Activated CD8-positive, alpha-beta memory T cell treated with anti-CD3 and anti-CD28 coated beads for 48 hours (primary cell): ENCODE data around the gene SSTR5.
"Not testable (repeated sequence)": the region's sequence is repeated elsewhere in the genome, so short reads cannot be mapped to it uniquely, and the experiment has no call there.

ENCODE experiments used
- DNase-seq, 3 experiments: peaks; one replicate each; pipeline ENCODE4 v3.0.0-alpha.2; 2020; ENCODE audit warnings: low read depth in 2 of 3, low spot score in 2 of 3

The SSTR5 gene

DNA sequence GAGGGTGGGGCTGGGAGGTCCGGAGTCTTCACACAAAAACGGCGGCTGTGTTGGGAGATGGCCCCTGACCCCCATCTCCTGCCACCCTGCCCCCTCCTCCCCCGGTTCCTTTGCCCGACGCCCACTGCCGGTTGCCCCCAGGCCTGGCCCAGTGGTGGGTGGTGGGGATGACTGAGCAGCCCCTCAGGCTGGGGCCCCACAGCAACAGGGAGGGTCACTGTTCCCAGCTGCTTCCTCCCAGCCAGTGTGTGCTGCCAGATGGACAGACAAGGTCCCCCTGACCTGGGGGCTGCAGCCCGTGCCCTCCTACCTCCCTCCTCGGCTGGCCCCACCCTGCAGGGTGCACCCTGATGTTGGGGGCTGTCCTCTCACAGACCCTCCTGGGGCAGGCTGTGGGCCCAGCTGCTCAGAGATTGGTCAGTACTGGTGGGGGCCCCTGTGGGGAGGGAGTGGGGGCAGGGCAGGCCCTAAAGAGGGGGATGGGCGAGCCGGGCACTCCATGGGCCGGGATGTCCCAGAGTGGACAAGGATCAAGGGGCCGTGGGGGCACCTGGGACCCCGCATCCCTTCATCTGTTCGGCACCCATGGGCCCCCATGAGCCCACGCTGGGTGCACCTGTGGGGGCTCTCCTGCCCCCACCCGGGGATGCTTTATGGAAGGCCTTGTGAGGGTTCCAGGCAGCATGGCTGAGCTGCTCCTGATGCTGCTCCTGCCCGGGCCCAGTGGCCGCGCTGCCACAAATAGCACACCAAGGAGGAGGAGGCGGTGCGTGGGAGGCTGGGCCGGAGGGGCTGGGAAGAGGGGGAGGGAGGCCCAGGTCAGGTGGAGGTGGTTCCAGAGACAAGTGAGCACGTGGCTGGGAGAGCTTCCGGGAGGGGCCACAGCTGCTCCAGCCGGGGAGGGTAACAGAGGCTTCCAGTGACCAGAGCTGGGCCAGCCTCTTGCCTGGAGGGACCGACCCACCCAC, 18.4 kb downstream of the SSTR5 start:
- DNase-seq: no peak

DNA sequence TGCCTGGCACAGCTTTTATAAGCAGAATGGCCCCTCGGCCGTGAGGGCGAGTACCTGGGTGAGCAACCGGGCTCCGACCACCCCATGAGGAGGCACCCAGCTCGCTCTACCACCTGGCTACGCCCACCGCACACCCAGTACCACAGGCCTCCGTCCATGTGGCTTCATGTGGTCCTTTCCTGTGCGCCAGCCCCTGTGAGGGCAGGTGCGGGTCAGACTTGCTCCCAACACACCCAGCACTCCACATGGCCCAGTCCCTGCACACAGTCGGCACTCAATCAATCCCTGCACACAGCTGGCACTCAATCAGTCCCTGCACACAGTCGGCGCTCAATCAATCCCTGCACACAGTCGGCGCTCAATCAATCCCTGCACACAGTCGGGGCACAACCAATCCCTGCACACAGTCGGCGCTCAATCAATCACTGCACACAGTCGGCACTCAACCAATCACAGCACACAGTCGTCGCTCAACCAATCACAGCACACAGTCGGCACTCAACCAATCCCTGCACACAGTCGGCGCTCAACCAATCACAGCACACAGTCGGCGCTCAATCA, 19.5 kb downstream of the SSTR5 start:
- no peak for DNase-seq

DNA sequence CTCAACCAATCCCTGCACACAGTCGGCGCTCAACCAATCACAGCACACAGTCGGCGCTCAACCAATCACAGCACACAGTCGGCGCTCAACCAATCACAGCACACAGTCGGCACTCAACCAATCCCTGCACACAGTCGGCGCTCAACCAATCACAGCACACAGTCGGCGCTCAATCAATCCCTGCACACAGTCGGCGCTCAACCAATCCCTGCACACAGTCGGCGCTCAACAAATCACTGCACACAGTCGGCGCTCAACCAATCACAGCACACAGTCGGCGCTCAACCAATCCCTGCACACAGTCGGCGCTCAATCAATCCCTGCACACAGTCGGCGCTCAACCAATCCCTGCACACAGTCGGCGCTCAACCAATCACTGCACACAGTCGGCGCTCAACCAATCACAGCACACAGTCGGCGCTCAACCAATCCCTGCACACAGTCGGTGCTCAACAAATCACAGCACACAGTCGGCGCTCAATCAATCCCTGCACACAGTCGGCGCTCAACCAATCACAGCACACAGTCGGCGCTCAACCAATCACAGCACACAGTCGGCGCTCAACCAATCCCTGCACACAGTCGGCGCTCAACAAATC, 20.2 kb downstream of the SSTR5 start:
- DNase-seq: not testable (repeated sequence)

DNA sequence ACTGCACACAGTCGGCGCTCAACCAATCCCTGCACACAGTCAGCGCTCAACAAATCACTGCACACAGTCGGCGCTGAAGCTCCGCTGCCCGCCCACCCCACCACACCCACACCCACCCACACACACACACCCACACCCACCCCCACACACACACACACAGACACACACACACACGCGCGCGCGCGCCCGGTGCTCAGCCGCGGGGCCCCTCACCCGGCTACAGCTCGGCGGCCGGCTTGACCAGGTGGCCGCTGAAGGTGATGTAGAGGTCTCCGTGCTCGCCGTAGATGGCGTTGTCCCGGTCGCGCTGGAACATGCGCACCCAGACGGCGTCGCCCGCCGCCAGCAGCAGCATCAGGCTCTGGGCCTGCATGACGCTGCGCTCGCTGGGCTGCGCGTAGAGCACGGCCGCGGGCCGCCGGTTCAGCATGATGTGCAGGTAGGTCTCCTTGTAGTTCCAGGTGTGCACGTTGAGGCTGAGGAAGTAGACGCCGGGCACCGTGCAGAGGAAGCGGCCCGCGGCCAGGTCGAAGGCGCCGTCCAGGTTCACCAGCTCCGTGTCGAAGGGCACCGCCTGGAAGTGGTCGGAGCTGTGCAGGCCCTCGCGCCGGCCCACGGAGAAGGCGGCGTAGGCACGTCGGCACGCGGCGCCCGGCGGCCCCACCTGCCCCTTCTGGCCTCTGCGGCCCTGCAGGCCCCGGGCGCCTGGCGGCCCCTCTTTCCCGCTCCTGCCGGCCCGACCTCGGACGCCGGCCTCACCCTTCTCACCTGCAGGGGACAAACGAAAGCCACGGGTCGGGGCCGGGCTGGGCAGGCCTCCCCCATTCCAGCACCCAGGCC, 21.0 kb downstream of the SSTR5 start:
- DNase-seq: no peak

DNA sequence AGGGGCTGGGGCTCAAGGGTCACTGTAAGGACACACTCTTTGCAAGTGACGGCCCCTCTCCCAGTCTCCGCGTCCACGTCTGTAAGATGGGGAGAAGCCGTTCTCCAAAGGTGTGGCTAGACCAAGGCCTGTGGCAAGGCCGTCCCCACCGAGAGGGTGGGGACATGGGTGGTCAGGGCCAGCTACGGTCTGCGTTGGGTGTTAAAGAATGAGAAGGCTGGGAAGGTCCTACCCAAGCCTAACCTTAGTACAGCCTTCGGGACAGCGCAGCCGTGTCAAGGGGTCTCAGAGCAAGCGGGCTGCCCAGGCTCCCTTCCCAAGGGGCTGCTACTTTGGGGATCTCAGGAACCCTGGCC, 21.6 kb downstream of the SSTR5 start:
- DNase-seq: no peak

DNA sequence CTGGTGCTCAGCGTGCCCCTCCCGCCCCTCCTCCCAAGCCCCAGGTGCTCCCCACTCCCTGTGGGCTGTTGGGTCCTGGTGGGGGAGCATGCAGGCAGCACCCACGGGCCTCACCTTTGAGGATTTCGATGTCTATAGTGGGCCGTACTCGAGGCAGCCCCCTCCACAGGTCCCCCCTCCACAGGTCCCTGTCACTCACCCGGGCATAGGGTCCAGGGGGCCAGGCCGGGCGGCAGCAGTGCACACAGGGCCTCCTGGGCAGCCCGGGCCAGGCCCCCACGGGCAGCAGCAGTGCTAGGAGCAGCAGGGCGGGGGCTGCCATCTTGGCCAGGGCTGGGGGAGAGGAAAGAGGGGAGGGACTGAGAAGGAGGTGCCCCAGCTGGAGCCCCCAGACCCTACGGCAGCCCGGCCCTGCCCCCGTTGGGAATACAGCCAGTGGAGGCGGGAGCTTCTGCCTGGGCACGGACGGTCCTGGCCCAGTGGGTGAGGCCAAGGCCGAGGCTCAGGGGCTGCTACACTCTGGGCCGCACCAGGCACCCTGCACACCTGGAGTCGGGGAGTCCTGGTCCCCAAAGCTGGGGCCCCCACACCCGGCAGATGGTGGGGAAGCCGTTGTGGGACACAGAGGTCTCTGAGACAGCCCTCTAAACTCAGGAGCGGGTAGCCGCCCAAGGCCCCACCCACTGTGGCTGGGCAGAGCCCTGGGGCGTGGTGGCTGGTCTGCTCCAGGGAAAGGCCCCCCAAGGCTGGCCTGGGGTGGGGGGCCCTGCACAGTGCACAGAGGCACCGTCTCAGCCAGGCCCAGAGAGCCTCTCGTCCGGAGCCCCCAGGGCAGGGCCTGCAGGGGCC, 22.3 kb downstream of the SSTR5 start:
- no peak for DNase-seq

DNA sequence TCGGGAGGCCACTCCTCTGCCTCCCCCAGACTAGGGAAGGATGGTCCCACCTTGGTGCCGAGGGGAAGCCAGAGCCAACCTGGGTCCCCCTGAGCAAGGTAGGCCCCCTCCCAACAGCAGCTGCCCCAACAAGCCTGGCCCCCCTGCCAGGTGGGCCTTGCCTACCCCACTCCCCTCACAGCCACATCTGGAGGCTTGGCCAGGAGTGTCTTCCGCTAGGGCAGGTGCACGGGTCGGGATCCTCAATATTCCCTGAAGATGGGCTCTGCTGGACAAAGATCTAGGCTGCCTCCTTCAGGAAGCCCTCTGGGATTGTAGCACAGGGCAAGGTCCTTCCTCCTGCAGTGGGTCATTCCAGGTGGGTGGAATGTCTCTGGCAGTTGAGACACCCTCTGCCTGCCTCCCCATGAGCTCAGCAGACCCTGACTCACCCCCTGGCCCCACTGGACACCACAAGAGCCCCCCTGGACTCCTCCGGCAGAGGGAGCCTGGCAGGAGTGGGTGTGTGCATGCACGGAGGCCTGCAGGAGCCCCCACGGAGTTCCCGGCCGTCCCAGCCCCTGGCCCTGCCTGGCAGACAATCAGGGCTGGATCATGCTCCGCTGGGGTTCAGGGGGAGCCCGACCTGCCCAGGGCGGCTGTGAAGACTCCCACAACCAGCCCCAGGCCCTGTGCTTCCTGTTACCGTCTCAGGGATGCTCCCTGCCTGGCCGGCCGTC, 23.1 kb downstream of the SSTR5 start:
- DNase-seq: no peak

DNA sequence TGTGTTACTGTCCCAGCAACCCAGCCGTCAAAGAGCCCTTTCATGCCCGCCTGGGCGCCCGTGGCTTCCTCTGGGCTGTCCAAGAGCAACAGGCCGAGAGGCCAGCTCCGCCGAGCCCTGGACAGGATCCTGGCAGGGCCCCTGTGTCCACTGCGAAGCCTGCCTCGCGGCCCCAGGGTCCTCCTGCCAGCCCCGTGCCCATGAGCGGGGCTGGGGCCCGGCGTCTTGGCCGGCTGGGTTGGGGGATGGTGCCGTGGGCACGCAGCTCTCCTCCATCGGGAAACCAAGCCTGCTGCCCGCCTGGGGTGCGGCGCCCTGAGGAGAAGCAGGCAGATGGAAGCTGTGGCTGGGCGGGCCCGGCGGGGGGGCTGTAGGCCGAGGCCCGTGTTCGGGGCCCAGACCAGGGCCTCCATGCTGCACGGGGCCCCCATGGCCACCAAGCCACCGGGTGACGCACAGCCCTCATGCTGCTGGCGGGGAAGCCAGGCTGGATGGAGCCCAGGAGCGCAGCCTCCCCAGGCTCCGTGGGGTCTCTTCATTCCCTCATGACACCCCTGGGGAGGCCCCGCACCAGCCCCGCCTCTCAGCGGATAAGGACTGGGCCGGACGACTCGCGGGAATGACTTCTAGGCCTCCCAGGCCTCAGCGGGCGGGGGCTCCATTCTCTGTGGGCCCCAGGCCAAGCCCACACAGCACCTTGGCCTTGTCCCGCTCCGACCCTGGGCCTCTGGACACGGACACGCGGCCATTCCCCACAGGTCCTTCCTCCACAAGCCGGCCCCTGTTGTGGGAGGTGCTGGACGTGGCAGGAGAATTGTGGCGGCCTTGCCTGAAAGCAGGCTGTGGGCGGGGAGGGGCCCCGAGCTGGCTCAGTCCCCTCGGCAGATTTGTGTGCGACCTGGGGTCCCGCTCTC, 23.9 kb downstream of the SSTR5 start, which contains the start of gene C1QTNF8:
TSS of gene C1QTNF8 (minus strand) at position 76 of the 914 bp plus-strand sequence. CDS start 1,322 bp downstream, outside the sequence.
- DNase-seq: no peak

DNA sequence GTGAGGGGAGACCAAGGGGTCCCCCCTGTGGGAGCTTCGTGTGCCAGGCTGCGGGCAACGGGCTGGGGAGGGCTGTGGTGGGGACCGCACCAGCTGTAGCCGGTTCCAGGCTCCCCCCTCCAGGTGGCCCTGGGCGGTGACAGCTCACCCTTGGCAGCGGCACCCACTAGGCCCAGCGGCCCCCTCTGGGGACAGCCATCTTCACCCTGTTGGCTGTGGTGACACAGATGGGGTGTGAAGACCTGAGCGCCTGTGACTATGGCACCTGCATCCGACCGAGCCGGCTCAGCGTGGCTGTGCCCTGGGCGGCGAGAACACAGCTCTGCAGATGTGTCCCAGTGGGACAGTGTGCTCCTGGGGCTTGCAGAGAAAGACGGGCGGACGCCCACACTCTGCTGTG, 24.6 kb downstream of the SSTR5 start:
- no peak for DNase-seq

DNA sequence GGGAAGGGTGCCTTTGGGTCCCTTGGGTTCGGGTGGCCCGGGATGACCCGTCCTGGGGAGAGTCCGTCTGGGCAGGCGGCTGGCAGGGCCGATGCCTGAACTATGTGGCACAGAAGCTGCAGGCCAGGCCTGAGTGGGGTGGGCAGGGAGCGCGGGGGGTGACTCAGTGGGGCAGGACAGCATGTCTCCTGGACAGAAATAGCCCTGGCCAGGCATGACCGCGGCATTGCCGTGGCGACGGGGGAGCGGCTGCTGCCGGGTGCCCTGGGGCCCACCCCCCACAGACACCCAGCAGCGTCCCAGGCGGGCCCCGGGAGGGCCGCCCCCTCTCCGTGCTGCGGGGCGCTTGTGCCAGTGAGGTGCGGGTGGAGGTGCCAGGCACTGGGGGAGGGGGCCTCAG, 25.3 kb downstream of the SSTR5 start:
- DNase-seq: no peak

DNA sequence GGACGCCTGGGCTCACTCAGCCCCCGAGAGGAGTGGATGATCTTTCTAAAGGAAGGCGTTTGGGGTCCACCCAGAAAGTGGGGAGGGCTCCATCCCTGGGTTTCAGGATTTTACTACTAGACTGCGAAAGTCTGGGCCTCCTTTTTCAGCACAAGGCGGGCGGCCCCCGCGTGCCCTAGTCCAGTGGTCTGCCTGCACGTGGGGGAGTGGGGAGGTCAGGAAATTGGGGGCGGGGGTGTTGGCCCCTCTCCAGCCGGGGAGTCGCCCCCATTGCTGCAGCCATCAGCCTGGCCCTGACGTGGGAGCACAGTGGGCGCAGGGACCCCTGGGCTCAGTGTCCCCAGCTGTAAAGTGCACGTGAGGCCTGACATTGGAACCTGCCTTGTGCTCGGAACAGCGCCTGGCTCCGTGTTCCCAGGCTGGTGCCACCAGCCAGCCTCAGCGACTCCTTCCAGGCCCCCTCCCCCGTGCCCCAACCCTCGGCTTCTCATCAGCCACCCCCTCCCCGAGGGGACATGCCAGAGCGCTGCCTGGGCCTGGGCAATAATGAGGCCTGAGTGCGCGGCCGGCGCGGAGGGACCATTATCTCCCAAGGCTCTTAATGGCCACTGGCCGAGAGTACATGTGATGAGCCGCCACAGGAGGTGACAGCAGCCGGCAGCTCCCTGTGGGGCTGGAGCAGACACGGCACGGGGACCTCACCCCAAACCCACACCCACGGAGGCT, 25.9 kb downstream of the SSTR5 start:
- DNase-seq: no peak

DNA sequence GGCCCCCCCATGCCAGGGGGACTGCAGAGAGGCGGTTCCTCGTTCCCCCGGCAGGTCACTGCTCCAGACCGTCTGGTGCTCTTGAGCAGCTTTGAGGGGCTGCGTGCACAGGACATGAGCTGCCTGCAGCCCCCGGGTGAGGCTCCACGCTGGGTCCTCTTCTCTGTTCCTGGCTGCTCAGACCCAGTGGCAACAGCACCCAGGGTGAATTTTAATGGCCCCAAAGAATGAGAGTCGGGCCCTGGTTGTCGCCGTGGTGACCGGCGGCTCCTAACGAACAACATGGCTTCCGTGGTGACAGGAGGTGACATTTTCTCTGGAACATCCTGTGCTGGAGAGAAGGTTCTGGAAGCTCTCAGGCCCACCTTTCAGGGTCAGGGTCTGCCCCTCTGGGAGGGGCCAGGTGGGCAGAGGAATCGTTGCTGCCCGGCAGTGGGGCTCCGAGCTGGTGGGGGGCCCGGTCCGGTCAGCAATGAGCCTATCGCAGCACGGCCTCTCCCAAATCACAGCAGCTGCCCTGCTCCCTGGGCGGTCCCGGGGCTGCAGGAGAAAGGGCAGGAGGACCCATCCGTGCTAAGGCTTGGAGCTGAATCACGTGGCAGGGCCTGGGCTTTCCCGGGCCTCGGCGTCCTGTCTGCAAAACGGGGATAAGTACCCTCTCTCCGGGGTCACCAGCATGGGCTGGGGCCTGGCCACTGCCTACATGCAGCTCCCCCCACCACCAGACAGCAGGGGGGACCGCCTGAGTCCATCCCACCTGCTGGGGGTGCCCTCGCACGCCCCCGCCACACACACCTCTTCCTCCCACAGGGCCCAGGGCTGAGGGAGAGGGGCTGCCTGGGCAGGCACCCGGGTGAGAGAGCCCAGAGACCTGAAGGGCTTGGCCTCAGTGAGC, 26.9 kb downstream of the SSTR5 start:
- no peak for DNase-seq

DNA sequence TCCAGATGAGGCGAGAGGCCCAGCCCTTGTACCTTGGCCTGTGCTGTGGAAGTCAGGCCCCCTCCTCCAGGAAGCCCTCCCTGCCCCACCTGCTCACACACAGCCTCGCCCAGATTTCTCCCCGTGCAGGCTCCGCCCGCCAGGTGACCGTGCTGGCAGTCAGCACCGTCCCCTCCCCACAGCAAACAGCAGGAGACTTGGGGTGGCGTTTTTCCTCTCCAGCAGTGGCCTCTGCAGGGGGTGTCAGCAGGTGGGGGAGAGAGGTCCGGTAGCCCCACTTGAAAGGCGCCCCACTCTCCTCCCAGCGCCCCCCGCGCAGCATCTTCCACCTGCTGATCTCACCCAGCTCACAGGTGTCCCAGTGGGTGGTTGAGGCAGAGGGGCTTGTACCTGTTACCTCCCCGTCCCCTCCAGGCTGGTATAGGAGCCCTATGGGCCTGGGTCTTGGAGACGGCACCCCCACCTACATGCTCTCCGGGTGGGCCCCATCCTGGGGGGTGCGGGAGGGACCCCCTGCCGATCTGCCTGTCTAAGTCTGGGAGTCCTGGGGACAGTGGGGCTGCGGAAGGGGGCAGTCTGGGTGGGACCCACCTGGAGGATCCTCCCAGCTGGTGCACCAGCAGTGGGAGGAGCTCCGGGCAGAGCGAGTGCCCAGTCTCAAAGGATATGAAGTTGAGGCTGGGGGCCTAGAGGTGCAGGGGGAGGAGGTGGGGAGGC, 27.7 kb downstream of the SSTR5 start:
- no peak for DNase-seq

DNA sequence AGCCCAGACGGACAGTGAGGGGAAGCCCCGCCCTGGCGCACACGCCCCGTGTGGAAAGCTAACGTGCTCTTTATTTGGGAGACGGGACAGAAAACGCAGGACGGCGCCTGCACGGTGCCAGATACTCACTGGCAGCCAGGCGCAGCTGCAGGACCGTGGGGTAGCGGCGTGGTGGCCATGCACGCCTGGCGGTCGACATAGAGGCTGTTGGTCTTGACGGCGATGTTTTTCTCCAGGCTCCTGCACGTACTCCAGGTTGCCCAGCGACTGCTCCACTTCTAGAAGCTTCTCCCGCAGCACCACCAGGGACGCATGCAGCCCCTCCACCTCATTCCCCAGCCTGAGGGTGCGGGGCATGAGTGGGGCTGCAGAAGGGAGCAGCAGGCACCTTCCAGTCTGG, 28.6 kb downstream of the SSTR5 start:
- no peak for DNase-seq

DNA sequence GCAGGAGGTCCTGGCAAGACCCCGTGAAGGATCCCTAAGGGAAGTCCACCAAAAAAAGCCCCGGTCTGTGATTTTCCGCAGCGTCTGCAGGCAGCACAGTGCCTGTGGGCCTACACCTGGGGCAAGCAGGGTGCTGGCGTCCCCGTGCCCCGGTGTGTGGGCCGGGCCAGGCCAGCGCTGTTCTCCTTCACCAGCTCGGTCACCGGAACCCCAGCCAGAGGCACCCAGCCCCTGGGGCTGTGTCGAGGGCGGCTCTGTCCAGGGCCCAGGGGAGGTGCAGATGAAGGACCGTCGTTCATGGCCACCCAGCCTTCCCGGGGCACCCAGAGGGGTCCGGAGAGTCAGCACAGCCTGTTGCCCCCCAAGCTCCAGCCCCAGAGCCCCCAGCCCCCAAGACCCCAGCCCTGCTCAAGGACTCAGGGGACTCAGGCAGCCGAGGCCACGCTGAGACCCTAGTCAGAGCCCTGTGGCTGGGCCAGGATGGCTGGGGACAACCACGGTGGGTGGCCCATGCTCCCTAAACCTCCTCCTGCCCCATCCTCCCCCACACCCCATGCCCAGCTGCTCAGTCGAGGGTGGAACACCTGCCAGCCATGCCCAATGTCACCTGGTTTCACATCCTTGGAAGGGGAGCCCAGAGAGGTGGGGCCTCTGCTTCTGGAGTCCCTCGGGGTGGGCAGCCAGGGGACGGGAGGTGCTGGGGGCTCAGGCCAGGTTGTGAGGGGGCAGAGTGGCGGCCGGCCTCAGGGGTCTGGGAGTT, 29.2 kb downstream of the SSTR5 start:
- DNase-seq: no peak

DNA sequence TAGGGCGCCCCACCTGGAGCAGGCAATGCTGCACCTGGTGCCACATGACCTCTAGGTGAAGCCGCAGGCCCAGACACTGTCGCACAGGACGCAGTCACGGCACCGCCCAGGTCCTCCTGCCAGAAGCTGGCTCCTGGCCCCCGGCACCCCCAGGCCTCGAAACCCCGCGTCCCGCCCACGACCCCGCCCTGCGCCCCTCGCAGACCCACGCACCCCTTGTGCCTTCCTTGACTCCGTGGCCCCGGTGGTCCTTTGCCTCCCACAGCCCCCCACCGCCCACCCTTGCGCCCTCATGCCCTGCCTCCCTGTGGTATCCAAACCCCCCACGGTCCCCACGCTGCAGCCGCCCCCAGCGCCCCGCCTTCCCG, 29.8 kb downstream of the SSTR5 start:
- DNase-seq: no peak
